Spinal cord (tissue), 10 donors: ENCODE data around the gene PTPRK. TPM values are rescaled to one million over a fixed set of nuclear protein-coding genes. Genes with fewer than 3 reads are reported as not detected.

Experiments used
- DNase-seq, 6 donors: peaks; one replicate each; pipeline versions ENCODE4 v3.0.0 to v3.0.0-alpha.2; 2013 to 2015; ENCODE audit warnings: low spot score in 6 of 6, low read depth in 4 of 6
- H3K27ac ChIP-seq: one replicate; pipeline ENCODE4 v1.5.1; 2013; ENCODE audit warnings: low read depth, low read length, control low read depth
- H3K27me3 ChIP-seq: one replicate; pipeline ENCODE4 v1.6.1; 2013; ENCODE audit warnings: low read length; ENCODE audit not compliant: control insufficient read depth, insufficient read depth
- H3K36me3 ChIP-seq: one replicate; pipeline ENCODE4 v1.6.1; 2013; ENCODE audit warnings: low read length; ENCODE audit not compliant: control insufficient read depth, insufficient read depth
- H3K4me1 ChIP-seq: one replicate; pipeline ENCODE4 v1.6.1; 2013; ENCODE audit warnings: low read length; ENCODE audit not compliant: control insufficient read depth, insufficient read depth
- H3K4me3 ChIP-seq: one replicate; pipeline ENCODE4 v1.5.1; 2013; ENCODE audit warnings: low read depth, low read length, control low read depth
- H3K9me3 ChIP-seq: one replicate; pipeline ENCODE4 v1.6.1; 2013; ENCODE audit warnings: low read length; ENCODE audit not compliant: control insufficient read depth, insufficient read depth
- WGBS: methylation state at CpG from one replicate; pipeline ENCODE4 v1.1.5; 2013; ENCODE audit warnings: missing lambda C conversion rate; ENCODE audit not compliant: insufficient coverage; 5-methylcytosine and 5-hydroxymethylcytosine counted together
- polyA plus RNA-seq, 2 donors: library from polyadenylated mRNA; unstranded; fragments of 120-200 nt; gene quantifications; one replicate each; pipeline ENCODE4 v1.2.1, GENCODE V29; 2013; ENCODE audit not compliant: insufficient read length in 2 of 2
- total RNA-seq, 2 donors: library from RNA; depleted of rRNA in 1 of 2; stranded (reverse); fragments of 120-200 nt in 1 of 2; fragments of >200 nt in 1 of 2; gene quantifications; one replicate each; pipeline versions ENCODE4 v1.2.3 to v1.2.4, GENCODE V29; 2013 to 2014
- donor health status: healthy.

The PTPRK gene
- total and polyA plus RNA-seq, 4 donors: 28.4 to 63.4 (median 34.1) TPM

DNA sequence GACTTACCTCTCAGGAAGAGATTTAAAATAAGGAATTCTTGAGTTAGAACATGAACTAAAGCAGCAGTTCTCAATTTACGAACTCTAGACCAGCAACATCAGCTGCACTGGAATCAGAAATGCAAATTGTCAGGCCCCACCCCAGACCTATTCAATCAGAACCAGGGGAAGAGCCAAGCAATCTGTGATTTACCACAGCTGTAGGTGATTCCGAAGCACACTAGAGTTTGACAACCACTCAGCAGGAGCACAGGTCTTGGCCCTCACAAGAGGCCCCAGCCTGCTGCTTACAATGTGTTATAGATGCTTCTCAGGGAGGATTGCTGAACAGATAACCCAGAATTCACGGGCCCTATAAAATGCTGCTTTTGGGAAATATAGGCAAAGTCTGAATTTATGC, 279.2 kb downstream of the PTPRK start:
- H3K9me3 ChIP-seq: no peaks in the 10 kb centered on the region
- H3K4me3 ChIP-seq: no peak overlapping the region
- 62% methylated on average over 3 of the region's 3 CpGs for WGBS
- no peaks in the 10 kb centered on the region for H3K27me3 ChIP-seq
- H3K36me3 ChIP-seq: no peaks in the 10 kb centered on the region
- no peak for DNase-seq
- no peaks in the 10 kb centered on the region for H3K4me1 ChIP-seq
- no peak overlapping the region for H3K27ac ChIP-seq

DNA sequence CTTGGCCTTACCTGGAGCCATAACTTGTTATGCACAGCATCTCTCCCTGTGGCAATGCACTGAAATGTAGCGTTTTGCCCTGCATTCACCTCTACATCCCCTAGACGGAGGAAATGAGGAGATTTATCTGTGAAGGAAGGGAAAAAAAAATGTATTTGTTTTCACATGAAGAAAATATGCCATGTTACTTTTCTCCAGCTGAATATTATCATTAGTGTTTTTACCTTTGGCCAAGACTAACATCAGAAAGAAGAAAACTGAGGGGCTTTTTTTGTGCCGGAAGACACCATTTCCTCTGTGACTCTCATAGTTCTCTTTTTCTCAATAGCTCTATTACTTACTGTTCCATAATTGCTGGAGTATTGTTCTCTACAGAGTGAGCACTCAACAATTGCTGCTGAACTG, 280.4 kb downstream of the PTPRK start:
- no peak for DNase-seq
- Histone ChIP-seq H3K27ac (no peak overlapping the region), H3K9me3 (no peaks in the 10 kb centered on the region), H3K36me3 (no peaks in the 10 kb centered on the region), H3K27me3 (no peaks in the 10 kb centered on the region), H3K4me3 (no peak overlapping the region), H3K4me1 (no peaks in the 10 kb centered on the region)
- WGBS: no CpG with 5 or more reads among the region's 3 CpGs

DNA sequence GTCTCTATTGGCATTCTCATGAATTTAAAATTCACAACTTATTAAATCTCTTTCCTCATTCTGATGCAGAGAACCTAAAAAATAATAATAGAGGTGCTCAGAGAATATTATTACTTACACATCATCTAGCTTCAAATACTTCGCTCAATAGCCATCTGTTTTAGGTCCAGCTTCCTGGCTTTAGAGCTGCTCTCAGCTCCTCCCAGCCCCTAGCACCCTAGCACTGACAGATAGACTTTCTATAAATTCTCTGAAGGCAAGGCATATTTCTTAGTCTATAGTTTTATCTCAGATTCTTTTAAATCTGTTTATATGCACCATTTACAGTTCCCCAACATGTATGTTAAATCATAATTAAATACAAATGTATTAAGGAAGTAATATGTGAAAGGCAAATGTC, 281.3 kb downstream of the PTPRK start:
- WGBS: no CpG with 5 or more reads among the region's 1 CpG
- DNase-seq: no peak
- H3K27ac ChIP-seq: no peak overlapping the region
- H3K27me3 ChIP-seq: no peaks in the 10 kb centered on the region
- no peaks in the 10 kb centered on the region for H3K4me1 ChIP-seq
- no peak overlapping the region for H3K4me3 ChIP-seq
- no peaks in the 10 kb centered on the region for H3K36me3 ChIP-seq
- H3K9me3 ChIP-seq: no peaks in the 10 kb centered on the region

DNA sequence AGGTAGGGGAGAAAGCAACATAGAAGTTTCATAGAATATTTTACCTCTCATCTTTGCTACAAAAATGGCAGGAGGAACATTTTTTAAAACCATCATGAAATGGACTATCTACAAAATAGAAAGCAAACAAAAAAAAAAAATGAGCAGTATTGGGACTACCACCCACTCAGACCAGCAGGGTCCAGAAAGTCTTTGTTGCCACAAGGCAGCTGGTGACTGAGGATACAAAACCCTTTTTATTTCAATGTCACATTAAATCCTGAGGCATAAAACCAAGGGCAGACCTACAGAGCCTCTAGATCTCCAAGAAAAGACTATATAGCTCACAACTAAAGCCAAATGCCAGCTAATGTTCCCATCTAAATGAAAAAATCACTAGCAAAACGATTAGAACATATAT, 282.2 kb downstream of the PTPRK start:
- peak in 5 of 6 donors; percentile 22 to 70 (median 46) for DNase-seq
- no peaks in the 10 kb centered on the region for H3K9me3 ChIP-seq
- H3K27me3 ChIP-seq: no peaks in the 10 kb centered on the region
- H3K36me3 ChIP-seq: no peaks in the 10 kb centered on the region
- WGBS: no CpG with 5 or more reads among the region's 1 CpG
- no peaks in the 10 kb centered on the region for H3K4me1 ChIP-seq
- H3K27ac ChIP-seq: no peak overlapping the region
- no peak overlapping the region for H3K4me3 ChIP-seq

DNA sequence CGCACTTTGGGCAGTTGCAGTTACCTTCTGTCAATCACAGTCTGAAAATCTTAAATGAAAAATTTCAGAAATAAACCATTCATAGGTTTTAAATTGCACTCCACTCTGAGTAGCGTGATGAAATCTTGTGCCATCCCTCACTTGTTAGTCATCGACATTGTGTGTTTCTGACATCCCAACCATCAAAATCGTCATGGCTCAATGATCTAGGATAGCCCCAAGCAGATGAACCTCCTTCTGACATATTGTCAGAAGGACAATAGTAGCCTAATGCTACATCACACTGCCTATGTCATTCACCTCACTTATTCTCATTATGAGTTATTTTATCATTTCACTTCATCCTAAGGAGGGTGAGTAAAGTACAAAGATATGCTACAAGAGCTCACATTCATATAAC, 284.8 kb downstream of the PTPRK start:
- DNase-seq: no peak
- no peak overlapping the region for H3K4me3 ChIP-seq
- WGBS: 80% methylated on average over 4 of the region's 4 CpGs
- no peaks in the 10 kb centered on the region for H3K36me3 ChIP-seq
- no peaks in the 10 kb centered on the region for H3K4me1 ChIP-seq
- H3K9me3 ChIP-seq: no peaks in the 10 kb centered on the region
- no peak overlapping the region for H3K27ac ChIP-seq
- no peaks in the 10 kb centered on the region for H3K27me3 ChIP-seq

- Histone ChIP-seq H3K9me3 (no peaks in the 10 kb centered on the region), H3K4me1 (no peaks in the 10 kb centered on the region), H3K4me3 (no peak overlapping the region), H3K36me3 (no peaks in the 10 kb centered on the region), H3K27me3 (no peaks in the 10 kb centered on the region), H3K27ac (no peak overlapping the region)
- DNase-seq: peak in 2 of 6 donors; percentile 85 to 91
- 27% methylated on average over 5 of the region's 6 CpGs for WGBS
Measured at GRCh38 chr6:128233531-128233930, 286.9 kb downstream of the PTPRK start.

DNA sequence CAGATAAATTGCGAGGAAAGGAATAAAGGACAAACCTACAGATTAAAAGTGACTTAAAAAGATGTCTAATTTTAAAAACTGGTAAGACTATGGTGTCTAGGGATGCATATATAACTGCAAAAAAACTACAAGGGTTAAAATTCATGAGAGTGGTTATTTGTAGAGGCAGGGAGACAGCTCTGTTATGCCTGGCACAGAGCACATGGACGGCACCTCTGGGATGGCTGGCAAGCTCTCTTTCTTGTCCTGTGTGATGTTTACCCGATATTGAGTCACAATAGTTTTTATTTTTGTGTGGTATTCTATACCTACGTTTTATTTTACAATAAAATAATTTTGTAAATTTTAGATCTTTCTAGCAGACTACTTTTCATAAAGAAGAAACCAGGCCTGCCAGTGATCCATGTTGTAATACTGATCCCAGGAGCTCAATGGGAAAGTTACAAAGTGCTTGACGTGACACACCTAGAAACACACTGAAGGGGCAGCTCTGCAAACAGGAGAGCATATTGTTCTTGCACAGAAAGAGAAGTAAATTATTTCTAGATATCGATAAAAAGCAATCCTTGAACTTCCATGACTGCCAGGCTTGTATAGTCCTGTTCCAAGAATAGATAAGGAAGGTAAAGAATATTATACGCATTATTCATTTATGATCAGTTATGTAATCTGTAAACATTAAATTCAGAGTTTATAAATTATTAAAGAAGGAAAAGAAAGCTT, 290.0 kb downstream of the PTPRK start:
- no peak for DNase-seq
- Histone ChIP-seq H3K27ac (no peak overlapping the region), H3K9me3 (no peaks in the 10 kb centered on the region), H3K27me3 (no peaks in the 10 kb centered on the region), H3K4me3 (no peak overlapping the region), H3K36me3 (no peaks in the 10 kb centered on the region), H3K4me1 (no peaks in the 10 kb centered on the region)
- WGBS: no CpG with 5 or more reads among the region's 7 CpGs

DNA sequence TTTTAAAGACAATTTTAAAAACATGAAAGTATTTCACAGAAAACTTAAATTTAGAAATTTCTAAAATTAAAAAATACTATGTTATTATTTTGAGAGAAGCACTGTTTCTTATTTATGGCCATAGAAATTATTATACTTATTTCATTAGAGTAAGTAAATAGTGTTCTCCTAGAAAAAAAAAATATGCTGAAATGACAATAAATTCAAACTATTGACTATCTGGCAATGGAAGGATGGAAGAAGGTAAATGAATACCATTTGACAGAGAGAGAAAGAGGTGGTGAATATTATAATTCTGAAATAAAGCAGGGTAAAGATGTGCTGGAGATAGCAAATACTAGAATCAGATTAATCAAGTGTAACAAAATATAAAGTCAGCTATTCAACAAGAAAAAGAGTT, 294.8 kb downstream of the PTPRK start:
- DNase-seq: no peak
- no peaks in the 10 kb centered on the region for H3K27me3 ChIP-seq
- H3K4me1 ChIP-seq: no peaks in the 10 kb centered on the region
- no peaks in the 10 kb centered on the region for H3K9me3 ChIP-seq
- no peak overlapping the region for H3K27ac ChIP-seq
- H3K4me3 ChIP-seq: no peak overlapping the region
- no peaks in the 10 kb centered on the region for H3K36me3 ChIP-seq

DNA sequence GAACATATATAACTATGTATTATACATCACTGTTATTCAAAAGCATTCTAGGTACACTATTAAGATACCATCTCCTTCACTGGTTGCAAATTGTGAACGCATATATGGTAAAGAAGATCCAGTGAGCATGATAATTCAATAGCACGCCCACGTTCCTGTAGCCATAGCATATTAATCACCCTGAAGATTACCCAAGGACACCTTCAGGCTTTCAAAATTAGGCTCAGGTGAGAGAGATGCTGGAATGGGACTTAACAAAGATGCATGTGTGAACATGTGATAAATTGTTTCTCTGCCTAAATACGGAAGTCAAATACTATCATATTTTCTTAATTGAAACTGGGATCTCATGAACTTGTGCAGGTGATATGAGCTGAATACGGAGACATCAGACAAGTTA, 303.5 kb downstream of the PTPRK start:
- Histone ChIP-seq H3K4me3 (no peak overlapping the region), H3K9me3 (no peaks in the 10 kb centered on the region), H3K4me1 (no peaks in the 10 kb centered on the region), H3K27ac (no peak overlapping the region), H3K36me3 (no peaks in the 10 kb centered on the region), H3K27me3 (no peaks in the 10 kb centered on the region)
- no CpG with 5 or more reads among the region's 5 CpGs for WGBS
- no peak for DNase-seq

DNA sequence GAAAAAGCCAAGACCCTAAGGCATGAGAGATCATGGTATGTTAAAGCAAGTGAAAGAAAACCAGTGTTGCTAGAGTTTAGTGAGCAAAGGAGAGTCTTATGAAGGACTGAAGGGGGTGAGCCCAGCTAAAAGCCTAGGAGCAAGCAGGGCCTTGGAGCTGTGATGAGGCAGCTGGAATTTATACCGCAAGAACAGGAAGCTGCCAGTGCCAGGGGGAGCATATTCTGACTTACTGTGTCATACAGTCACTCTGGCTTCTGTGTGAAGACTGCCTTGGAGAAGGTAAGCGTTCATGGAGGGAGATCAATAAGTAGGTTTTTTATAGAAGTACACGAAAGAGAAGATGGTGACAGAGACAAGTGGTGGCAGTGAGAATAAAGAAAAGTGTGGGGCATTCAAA, 310.6 kb downstream of the PTPRK start:
- H3K4me1 ChIP-seq: no peaks in the 10 kb centered on the region
- no peaks in the 10 kb centered on the region for H3K36me3 ChIP-seq
- no peak overlapping the region for H3K27ac ChIP-seq
- 72% methylated on average over 3 of the region's 3 CpGs for WGBS
- no peaks in the 10 kb centered on the region for H3K9me3 ChIP-seq
- no peak overlapping the region for H3K4me3 ChIP-seq
- H3K27me3 ChIP-seq: no peaks in the 10 kb centered on the region
- no peak for DNase-seq
